ENCODE data around the gene ARAP1.

- TF ChIP-seq CTCF (conservative IDR thresholded peaks at IDR 0.05 in 1 of 2, IDR thresholded peaks at IDR 0.05 in 1 of 2; ENCODE audit: extremely low read depth in 1 of 2, insufficient read depth in 1 of 2, low read depth in 1 of 2, low read length in 2 of 2), result no peak
- no peak for TF ChIP-seq EZH2 (IDR thresholded peaks at IDR 0.05; ENCODE audit: borderline replicate concordance, low read length)
These were observed 31.4 kb downstream of the ARAP1 start for GRCh38 chr11:72720784-72721183.
